GM18507 (cell line): Measurements from ENCODE around the gene C17orf113.

ENCODE experiments used
- DNase-seq: peaks from one replicate; pipeline ENCODE4 v3.0.0; 2011; ENCODE audit warnings: low read depth; ENCODE audit not compliant: insufficient read length; ENCODE audit errors: extremely low spot score
- FAIRE-seq: peaks from 2 replicates; lab custom pipeline; 2011; peaks lifted over from hg19 to GRCh38; lab: Jason Lieb, UNC

Gene C17orf113

GRCh38 chr17:41992576-41992975 lies 57.8 kb downstream of the C17orf113 start:
- FAIRE-seq = no peak
- DNase-seq = no peak

GRCh38 chr17:41989702-41990419 lies 60.5 kb downstream of the C17orf113 start:
- FAIRE-seq = no peak

GRCh38 chr17:41988418-41988817 lies 62.0 kb downstream of the C17orf113 start:
- no peak for FAIRE-seq

More at GRCh38 chr17:41989702-41990419, 60.5 kb downstream of the C17orf113 start:
- no peak for DNase-seq

More at GRCh38 chr17:41988418-41988817, 62.0 kb downstream of the C17orf113 start:
- no peak for DNase-seq
